ENCODE data around the gene RPS3A.
"Not testable (repeated sequence)": the region's sequence is repeated elsewhere in the genome, so short reads cannot be mapped to it uniquely, and the experiment has no call there.

Gene RPS3A

GRCh38 chr4:151099229-151099975 is at the start of gene RPS3A:
RPS3A (plus strand) TSS chr4:151099628; CDS start chr4:151099653, 25 bp downstream.
- peak; percentile 97 for DNase-seq

GRCh38 chr4:151052785-151053184 is 46.6 kb upstream of the RPS3A start:
- DNase-seq, result no peak

GRCh38 chr4:151055539-151055938 is 43.9 kb upstream of the RPS3A start:
- DNase-seq, result no peak

- DNase-seq, result not testable (repeated sequence)
Observed at GRCh38 chr4:151063143-151063542, 36.3 kb upstream of the RPS3A start.

- no peak for DNase-seq
Observed at GRCh38 chr4:151067316-151067970, 32.0 kb upstream of the RPS3A start.

- no peak for DNase-seq
Observed at GRCh38 chr4:151074416-151074916, 25.0 kb upstream of the RPS3A start.

- DNase-seq, result not testable (repeated sequence)
Observed at GRCh38 chr4:151077978-151078377, 21.4 kb upstream of the RPS3A start.

- no peak for DNase-seq
Observed at GRCh38 chr4:151087467-151087866, 12.0 kb upstream of the RPS3A start.

GRCh38 chr4:151091047-151091446 is 8.4 kb upstream of the RPS3A start:
- DNase-seq, result no peak

GRCh38 chr4:151092488-151092887 is 6.9 kb upstream of the RPS3A start:
- no peak for DNase-seq

GRCh38 chr4:151093203-151093602 is 6.2 kb upstream of the RPS3A start:
- DNase-seq, result no peak

GRCh38 chr4:151094290-151094751 is 5.1 kb upstream of the RPS3A start:
- DNase-seq, result no peak

GRCh38 chr4:151095142-151095541 is 4.3 kb upstream of the RPS3A start:
- DNase-seq, result no peak

GRCh38 chr4:151097759-151098158 is 1.7 kb upstream of the RPS3A start:
- DNase-seq, result no peak

GRCh38 chr4:151098979-151099228 is 524 bp upstream of the RPS3A start:
- no peak for DNase-seq

- DNase-seq, result no peak
Observed at GRCh38 chr4:151099976-151100417, 569 bp downstream of the RPS3A start.

GRCh38 chr4:151100531-151100930 is 1.1 kb downstream of the RPS3A start:
- DNase-seq, result no peak

- DNase-seq, result no peak
Observed at GRCh38 chr4:151103758-151104157, 4.3 kb downstream of the RPS3A start.

- DNase-seq, result no peak
Observed at GRCh38 chr4:151104621-151105020, 5.2 kb downstream of the RPS3A start.

GRCh38 chr4:151105454-151106032 is 6.1 kb downstream of the RPS3A start:
- no peak for DNase-seq

GRCh38 chr4:151107063-151107462 is 7.6 kb downstream of the RPS3A start:
- DNase-seq, result no peak

GRCh38 chr4:151110236-151110635 is 10.8 kb downstream of the RPS3A start:
- no peak for DNase-seq

GRCh38 chr4:151114338-151114737 is 14.9 kb downstream of the RPS3A start:
- no peak for DNase-seq

- DNase-seq, result no peak
Observed at GRCh38 chr4:151114986-151115385, 15.6 kb downstream of the RPS3A start.
